Measurements from ENCODE around the gene CASZ1. TPM values are rescaled to one million over a fixed set of nuclear protein-coding genes. Genes with fewer than 3 reads are reported as not detected.

CASZ1 gene
- total and polyA plus RNA-seq, 2 experiments from 2014 or later: 6.2 to 6.7 TPM

DNA sequence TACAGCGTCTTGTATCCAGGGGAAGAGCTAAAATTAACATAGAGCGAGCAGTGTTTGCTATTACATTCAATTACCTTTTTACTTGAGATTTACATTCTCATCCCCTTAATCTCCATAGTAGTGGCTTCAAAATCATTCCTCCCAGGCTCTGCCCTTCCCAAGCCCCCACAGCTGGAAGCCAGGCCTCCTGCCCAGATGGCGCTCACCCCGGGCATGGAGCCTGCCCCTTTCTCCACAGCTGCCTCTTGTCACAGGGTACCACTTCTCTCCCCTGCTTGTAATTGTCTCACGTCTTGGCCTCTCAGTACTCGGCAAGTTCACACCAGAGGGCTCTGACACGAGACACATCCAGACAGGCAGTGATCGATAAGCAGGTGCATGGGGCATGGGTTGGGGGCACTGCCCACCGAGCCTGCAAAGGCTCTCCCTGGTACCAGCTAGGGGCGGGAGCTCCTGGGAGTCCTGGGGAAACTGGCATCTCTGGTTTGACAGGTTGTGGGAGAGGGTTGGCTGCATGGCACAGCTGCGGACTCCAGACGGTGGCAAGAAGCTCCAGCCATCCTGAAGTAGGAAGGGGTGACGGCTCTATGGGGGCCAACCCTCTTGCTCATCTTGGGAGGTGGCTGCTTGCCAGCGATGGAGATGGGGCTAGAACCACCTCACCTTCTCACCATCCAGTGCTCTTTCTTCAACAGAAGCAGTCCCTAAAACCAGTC lies 20.1 kb downstream of the CASZ1 start (continued):
- no peak for TF ChIP-seq ZNF114 (CRISPR knock-in tag; IDR thresholded peaks at IDR 0.05)
- TF ChIP-seq POLR2AphosphoS5 (IDR thresholded peaks at IDR 0.05; ENCODE audit: low read depth): no peak

DNA sequence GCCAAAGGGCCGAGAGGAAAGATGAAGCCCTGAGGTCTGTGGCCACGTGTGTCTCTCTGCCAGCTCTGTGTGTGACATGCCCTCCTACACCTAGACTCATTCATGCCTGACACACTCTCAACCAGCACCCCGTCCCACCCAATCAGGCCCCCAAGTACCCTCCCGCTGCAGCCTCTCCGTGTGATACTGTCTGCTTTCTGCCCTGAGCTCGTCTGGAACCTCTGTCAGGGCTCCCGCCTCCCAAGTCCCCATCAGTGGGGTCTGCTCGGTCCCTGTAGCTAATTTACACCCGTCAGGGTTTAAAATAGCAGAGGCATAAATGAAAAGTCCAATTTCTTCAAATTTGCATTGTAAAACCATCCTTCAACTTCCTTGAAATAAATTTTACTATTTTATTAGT lies 20.7 kb downstream of the CASZ1 start:
- no peak overlapping the region for H3K27ac ChIP-seq (ENCODE audit: low read depth)
- no peaks in the 10 kb centered on the region for H3K36me3 ChIP-seq (ENCODE audit: insufficient read depth)
- TF ChIP-seq ZNF462 (CRISPR knock-in tag; IDR thresholded peaks at IDR 0.05) (no peak), EZH2 (IDR thresholded peaks at IDR 0.05; ENCODE audit: low read depth, unreplicated experiment) (no peak), ZNF114 (CRISPR knock-in tag; IDR thresholded peaks at IDR 0.05) (no peak), ZNF331 (CRISPR knock-in tag; IDR thresholded peaks at IDR 0.05; ENCODE audit: low read depth) (no peak)
- peaks cover 17% of the 10 kb centered on the region for H3K4me1 Mint-ChIP-seq
- ATAC-seq (no peak), DNase-seq (ENCODE audit: low spot score) (no peak)
- H3F3A ChIP-seq (replicated peaks; ENCODE audit: low read depth): no peaks in the 10 kb centered on the region
- no peaks in the 10 kb centered on the region for H4K20me1 ChIP-seq (replicated peaks; ENCODE audit: insufficient read depth)
- H2AFZ ChIP-seq: no peak overlapping the region
- H3K9me3 Mint-ChIP-seq: no peaks in the 10 kb centered on the region
- no peak overlapping the region for H3K4me3 Mint-ChIP-seq
- no peaks in the 10 kb centered on the region for H3K9me2 ChIP-seq (ENCODE audit: insufficient read depth)
- no peak overlapping the region for H3K27ac Mint-ChIP-seq
- no peaks in the 10 kb centered on the region for H3K79me2 ChIP-seq (replicated peaks; ENCODE audit: insufficient read depth)
- no peak overlapping the region for H3K4me2 ChIP-seq
- H3K4me3 ChIP-seq: no peak overlapping the region
- H3K4me1 ChIP-seq (ENCODE audit: insufficient read depth): no peaks in the 10 kb centered on the region
- H3K36me3 Mint-ChIP-seq (ENCODE audit: low read depth): no peaks in the 10 kb centered on the region
- no peaks in the 10 kb centered on the region for H3K27me3 ChIP-seq (ENCODE audit: insufficient read depth)
- peaks cover 2% of the 10 kb centered on the region for H3K27me3 Mint-ChIP-seq (ENCODE audit: insufficient read depth, low read depth, poor library complexity)
